GM21529 (cell line): ENCODE measurements around the gene ANKH.
"Not testable (repeated sequence)": the region's sequence is repeated elsewhere in the genome, so short reads cannot be mapped to it uniquely, and the experiment has no call there.

Experiments
- ATAC-seq: cut with Tn5 transposase; IDR thresholded peaks from one replicate; pipeline ENCODE4 v1.9.1; 2021; ENCODE audit not compliant: unreplicated experiment

The ANKH gene

DNA sequence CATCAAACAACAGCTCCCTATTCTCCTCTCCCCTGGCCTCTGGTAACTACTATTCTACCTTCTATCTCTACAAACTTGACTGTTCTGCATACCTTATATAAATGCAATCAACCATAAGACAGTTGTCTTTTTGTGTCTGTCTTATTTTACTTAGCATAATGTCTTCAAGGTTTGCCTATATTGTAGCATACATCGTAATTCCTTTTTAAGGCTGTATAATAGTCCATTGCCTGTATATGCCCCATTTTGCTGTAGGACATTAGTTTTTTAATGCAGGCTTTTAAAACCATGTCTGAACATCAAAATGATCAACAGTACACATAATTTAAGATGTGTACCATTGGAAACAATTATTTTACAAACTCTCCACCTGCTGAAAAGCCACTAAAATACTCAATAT lies 12.4 kb downstream of the ANKH start:
- ATAC-seq, result no peak

DNA sequence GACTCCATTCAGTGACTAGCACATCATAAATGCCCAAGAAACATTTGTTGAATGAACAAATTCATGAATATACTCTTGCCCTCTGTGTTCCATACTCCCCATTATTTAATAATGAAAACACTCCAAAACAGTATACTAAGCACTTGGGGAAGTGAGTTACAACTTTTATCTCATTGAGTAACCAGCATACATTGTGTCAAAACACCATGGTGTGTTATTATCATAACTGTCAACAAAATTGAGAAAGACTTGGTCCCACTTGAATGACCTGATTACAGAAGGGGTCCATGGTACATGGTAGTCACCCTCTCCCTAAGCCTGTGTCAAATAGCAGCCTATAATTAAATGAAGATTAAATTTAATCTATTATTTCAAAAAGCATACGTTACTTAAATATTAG lies 16.2 kb downstream of the ANKH start:
- no peak for ATAC-seq

DNA sequence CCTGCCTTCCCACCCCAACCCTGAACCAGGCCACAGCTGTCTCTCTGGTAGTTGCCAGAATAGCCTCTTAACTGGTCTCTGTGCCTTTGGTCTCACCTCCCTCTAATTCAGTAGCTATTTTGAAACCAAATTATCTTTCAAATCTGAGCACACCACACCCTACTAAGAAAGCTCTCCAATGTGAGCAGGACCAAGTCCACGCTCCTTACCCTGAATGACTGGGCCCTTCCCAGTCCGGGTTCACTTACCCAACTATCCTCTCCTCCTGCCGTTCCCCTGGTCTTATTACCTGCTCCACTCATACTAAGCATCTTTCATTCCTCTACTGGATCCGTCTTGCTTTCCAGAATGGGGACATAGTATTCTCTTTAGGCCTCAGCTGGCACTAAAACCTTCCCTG lies 16.8 kb downstream of the ANKH start:
- ATAC-seq, result no peak

DNA sequence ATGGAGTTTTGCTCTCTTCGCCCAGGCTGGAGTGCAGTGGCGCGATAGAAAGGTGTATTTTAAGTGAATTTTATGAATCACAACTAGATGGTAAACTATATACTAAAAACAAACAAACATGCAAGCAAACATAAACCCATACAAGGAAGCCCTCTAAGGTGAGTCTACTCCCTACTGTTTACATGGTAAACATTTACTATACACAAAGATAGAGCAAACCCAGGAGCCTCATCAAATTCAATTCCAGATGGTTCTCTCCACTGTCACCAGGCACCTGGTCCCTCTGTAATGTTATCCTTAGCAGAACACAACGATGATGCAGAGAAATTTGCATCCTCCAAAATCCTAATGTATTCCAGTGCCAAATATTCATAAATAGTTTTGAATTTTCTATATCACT lies 17.9 kb downstream of the ANKH start:
- ATAC-seq, result no peak

DNA sequence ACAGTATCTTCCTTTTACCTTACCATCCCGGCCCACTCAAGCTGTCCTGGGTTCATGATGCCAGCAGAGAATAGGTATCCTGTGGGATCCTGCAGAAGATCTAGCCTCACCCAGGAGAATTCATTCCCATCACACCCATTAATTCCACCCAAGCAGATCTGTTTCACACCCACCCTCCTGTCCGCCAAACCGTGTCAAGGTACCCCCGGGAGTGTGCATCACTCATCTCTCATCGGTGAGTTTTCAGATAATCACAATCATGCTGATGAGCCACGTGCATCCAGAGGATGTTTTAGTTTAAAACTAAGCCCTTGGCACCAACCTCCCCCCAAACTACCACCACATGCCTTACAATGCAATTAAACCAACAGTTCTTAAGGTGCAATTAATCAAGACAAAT lies 18.8 kb downstream of the ANKH start:
- ATAC-seq, result no peak

DNA sequence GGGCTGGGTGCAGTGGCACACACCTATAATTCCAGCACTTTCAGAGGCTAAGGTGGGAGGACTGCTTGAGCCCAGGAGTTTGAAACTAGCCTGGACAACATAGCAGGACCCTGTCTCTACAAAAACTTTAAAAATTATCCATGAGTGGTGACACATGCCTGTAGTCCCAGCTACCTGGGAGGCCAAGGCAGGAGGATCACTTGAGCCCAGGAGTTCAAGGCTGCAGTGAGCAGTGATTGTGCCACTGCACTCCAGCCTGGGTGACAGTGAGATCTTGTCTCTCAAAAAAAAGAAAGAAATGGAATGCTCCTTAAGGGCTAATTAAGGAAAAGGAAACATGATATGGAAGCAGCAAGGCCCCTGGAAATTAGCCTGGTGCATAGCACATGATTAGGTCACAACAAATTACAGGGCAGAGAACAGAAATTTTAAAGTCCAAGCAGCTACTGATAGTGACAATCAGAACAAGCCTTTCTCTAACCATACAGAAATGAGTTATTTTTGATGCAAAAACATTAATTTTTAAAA lies 19.5 kb downstream of the ANKH start:
- no peak for ATAC-seq

DNA sequence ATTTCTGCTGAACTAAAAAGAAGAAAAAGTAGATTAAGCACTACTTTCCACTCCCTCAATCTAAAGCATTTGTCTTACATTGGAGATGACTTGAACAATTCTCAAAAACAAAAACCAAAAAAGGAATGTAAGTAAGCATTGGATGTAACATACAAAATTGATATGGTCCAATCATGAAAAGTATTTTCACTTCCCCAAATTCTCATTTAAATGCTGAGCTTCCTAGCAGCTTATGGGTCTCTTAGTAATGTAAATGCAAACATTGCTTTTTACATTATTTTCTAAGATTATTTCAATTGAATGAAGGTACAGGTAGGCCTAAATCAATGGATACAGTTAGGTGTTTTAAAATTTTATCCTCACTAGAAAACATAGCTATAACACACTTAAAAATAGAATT lies 20.0 kb downstream of the ANKH start:
- no peak for ATAC-seq

DNA sequence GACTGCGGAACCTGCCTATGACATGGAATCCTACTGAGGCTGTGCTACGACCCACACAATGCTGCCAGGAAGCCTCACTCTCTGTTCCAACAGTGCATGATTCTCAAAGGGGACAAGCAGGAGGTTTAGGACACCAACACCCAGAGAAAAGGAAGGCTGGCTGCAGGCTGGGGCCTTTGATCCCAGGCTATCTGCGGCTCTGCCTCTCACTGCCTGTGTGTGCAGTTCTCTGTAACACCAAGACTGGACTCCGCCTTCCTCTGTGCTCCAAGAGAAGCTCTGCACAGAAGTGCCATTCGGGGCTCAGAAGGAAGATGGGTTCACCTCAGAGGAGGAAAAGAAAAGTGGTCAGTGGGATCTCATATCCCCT lies 20.5 kb downstream of the ANKH start:
- no peak for ATAC-seq

DNA sequence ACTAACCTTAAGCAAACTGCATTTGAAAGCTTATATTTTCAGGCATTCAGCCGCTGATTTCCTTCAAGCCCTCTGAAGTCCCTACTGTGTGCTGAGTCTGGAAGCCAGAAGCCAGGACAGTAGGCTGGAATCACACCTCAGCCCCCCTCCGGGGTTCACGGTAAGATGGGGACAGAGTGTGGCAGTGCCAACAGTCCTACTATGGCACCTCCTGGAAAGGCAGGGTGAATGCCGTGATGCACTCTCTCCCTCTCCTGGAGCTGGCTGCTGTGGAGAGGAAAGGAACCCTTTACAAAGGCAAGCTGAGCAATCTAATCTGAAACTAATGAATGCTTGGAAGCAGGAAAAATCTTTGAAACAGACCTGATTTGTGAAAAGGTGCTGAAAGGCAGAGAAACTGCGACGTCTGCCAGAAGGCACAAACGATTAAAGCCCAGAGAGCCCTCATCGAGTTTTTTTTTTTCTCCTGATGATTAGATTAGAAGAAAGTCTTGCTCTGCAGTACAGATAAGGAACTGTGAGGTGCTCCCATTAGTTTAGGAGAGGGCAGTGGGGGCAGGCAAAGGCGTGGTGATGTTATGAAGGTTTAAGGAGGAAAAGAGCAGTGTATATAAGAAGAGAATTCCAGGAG lies 21.0 kb downstream of the ANKH start:
- no peak for ATAC-seq

DNA sequence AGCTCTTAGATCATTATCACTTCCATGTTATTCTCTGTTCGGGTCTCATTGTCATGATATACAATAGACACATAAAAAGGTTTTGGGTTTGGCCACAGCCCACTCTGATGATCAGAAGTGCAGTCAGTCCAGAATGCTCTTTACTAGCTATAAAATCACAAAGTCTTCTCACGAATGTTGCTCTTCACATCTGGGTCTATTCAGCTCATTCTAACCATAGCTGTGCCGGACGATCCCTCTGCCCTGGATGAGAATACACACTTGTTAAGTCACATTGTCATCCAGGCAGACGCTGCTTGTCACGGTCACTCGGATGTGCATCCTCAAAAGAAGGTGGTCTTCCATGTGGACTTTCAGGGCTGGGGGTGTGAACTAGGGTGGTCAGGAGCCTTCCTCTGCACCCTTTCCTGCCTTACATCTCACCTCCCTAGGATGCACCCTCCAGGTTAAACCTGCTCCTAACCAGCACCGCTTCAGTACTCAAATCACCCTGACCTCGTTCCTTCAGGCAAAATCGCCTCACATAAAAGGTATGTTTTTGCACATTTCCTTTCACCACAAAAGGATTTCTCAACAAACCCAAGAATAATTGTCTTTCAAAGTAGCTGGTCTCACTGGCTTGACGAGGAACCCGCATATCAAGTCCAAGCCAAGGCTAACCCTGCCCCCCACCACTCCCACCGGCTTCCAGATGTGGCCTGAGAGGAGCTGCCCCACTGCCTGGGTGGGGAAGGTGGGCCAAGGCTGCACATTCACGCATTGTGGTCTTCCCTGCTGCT lies 21.9 kb downstream of the ANKH start:
- no peak for ATAC-seq

DNA sequence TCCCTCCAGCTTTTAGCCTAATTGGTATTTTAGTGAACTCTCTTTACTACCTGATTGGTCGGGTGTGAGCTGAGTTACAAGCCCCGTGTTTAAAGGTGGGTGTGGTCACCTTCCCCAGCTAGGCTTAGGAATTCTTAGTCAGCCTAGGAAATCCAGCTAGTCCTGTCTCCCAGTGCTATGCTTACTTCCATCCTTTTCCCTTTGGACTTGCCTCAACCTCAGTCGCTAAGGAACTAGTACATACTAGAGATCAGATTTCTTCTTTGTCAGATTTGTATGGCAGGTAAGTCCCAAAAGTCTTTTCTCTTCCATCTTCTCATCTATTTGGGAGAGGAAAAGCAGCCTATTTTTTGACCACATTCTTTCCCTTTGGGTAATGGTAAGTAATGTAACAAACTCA lies 22.6 kb downstream of the ANKH start:
- not testable (repeated sequence) for ATAC-seq

DNA sequence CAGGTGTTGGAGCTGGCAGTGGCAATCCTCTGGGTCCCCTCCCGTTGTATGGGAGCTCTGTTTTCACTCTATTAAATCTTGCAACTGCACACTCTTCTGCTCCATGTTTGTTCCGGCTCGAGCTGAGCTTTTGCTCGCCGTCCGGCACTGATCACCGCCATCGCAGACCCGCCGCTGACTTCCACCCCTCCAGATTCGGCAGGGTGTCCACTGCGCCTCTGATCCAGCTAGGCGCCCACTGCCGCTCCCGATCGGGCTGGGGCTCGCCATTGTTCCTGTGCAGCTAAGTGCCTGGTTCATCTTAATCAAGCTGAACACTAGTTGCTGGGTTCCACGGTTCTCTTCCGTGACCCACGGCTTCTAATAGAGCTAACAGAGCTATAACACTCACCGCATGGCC lies 23.2 kb downstream of the ANKH start:
- ATAC-seq, result no peak

DNA sequence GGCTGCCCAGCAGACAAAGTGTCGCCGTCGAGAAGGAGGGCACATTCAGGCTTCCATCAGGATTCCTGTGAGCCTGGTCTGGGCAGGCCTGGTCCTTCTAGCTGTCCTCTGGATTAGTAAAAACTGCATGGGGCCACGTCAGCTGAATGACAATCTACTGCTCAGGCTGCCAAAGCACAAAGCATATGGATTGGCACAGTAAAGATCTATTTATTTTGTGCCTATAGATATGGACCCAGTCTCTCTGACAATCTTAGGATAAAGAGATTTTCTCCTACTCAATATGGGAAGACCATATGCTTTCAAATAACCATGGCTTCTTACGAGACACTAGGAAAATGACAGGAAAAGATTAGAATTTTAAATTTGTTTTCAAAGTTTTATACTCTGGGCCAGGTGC lies 24.1 kb downstream of the ANKH start:
- ATAC-seq, result no peak

DNA sequence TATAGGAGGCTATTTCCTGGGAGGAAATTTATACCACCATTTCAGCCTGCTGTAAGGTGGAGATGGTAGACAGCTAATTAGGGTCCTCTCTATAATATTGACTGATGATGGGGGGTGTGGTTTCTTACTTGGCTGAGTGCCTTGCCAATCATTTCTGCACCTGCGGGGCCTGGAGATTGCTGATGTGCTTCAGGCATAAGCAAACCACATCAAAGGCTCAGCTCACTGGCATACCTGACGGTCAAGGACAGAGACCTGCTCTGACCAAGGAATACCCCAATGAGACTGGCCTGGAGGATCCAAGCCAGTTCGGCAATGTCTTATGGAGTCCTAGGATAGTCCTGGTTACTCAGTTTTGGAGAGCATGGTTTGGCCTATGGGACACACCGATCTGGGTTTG lies 29.5 kb downstream of the ANKH start:
- ATAC-seq, result no peak

DNA sequence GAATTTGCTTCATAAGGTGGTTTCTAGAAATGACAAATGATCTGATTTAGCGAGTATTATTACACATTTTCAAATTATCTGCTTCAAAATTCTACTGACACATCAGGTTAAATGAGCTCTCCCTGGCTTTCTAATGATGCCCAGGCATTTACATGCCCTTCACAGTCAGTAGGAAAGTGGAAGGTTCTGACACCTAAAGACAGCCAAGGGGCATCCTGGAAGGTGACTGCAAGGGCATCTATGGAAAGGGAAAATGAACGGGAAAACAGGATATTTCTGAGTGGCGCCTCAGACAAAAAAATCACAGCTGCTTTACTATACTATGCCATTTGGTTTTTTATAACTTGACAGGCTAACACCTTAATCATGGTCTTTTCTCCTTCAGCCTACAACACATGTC lies 31.0 kb downstream of the ANKH start:
- ATAC-seq, result no peak

DNA sequence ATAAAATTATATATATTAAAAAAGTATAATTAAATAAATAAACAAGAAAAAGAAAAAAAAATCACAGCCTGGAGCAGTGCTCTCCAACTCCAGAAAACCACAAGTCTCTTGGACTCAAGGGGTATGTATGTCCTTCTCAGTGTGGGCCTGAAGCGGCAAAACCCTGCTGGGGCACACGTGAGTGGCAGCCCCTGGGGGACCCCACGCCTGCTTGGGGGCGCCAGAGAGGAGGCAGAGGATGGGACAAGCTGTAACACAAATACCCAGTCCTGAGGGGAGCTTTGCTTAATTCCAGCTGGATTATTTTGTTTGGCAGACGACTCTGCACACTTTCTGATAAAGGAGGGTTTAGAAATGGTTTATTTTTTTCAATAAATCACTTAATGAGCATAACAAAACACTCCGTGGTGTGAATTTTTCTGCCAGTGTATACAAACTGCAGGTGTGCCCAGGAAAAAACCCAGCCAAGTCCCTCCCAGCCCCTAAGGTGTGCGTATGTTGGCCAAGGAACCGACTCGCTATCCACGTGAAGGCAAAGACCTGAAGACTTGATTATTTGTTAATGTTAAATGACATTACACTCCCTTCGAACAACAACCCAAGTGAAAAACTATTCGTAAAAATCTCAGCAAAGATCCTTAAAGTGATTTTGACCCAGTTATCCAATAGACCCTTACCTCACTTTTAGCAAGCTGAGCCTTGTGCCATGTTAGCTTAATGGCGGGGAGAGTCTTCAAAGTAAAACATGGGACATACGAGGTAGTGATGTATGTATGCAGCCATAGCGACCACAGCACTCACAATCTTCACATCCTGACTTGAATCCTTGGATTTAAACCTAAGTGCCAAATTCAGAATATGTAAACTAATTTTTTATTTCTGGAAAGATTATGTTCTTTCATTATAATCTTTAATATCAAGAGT lies 32.9 kb downstream of the ANKH start:
- no peak for ATAC-seq

DNA sequence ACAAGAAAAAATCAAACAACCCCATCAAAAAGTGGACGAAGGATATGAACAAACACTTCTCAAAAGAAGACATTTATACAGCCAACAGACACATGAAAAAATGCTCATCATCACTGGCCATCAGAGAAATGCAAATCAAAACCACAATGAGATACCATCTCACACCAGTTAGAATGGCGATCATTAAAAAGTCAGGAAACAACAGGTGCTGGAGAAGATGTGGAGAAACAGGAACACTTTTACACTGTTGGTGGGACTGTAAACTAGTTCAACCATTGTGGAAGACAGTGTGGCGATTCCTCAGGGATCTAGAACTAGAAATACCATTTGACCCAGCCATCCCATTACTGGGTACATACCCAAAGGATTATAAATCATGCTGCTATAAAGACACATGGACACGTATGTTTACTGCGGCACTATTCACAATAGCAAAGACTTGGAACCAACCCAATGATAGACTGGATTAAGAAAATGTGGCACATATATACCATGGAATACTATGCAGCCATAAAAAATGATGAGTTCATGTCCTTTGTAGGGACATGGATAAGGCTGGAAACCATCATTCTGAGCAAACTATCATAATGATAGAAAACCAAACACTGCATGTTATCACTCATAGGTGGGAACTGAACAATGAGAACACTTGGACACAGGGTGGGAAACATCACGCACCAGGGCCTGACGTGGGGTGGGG lies 34.0 kb downstream of the ANKH start:
- ATAC-seq, result not testable (repeated sequence)

DNA sequence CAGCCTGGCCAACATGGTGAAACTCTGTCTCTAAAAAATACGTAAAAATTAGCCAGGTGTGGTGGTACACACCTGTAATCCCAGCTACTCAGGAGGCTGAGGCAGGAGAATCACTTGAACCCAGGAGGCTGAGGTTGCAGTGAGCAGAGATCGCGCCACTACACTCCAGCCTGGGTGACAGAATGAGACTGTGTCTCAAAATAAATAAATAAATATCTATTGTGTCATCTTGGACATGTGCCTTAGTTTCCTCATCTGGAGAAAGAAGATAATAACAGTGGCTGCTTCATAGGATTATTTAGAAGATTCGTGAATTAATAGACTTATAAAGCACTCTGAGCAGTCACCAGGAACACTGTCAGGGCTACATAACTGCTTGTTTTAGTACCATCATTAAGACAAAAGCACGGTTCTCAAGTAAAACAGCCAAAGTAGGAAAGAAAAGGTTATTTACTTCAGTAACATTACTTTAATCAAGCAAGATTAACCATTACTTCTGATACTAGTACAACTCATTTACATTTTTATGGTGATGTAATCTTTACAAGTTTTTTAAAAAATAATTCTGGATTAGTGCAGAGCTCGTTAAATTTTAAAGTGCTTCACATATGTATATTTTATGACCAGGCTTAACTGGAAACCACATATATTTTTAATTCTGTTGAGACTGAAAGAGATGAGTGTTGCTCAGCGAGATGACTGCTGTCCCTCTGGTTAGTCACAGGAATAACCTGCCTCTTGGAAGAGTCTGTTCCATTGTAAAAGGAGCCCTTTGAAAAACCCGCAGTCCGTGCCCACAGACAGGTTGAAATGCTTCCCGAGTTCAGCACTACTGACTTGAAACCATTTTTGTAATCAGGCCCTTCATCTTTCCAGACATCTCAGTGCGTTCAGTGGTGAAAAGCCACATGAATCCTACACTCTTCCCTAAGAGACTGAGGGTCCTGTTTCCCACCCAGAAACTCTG lies 36.7 kb downstream of the ANKH start:
- ATAC-seq, result no peak

DNA sequence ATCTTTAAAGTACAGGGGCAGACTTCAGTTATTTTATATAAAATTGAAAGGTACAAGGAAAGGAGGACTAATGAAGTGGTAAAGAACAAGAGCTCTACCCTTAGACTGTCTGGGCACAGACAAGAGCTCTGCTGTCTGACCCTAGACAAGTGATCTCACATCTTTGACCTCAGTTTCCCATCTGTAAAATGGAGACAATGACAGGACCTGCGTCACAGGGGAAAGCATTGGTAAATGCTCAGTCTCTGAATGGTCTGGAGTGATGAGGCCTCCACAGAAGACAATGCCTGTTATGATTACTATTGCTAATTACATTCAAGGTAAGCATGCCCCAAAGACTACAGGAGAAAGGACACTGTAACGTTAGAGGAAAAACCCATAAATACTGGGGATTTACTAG lies 37.5 kb downstream of the ANKH start:
- ATAC-seq, result no peak

DNA sequence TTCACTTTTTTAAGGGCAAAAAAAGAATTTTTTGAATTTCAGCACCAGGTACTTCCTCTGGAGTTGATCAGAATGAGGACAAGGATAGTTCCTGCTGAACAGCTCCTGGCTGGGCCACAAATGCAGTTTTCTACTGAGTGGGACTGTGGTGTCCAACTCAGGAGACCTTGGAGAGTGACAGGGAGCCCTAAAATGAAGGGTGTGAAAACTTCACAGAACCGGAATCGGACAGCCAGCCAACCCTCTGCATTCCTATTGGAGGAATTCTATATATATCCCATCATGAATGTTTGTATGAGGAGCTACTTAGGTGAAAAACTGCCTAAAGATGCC lies 40.6 kb downstream of the ANKH start:
- no peak for ATAC-seq
